Karpas-422 (cell line): ENCODE measurements around the gene TNNT3. TPM values are rescaled to one million over a fixed set of nuclear protein-coding genes. Genes with fewer than 3 reads are reported as not detected.
"Not testable (repeated sequence)": the region's sequence is repeated elsewhere in the genome, so short reads cannot be mapped to it uniquely, and the experiment has no call there.

Experiments used
- DNase-seq: peaks from one replicate; pipeline ENCODE4 v3.0.0-alpha.2; 2015
- H2AFZ ChIP-seq: fragments of 200-600 bp; sonication (generic); 2 replicates; pipeline ENCODE4 v1.6.1; 2014; ENCODE audit warnings: antibody characterized with exemption, low read length, mixed read lengths
- H3K27ac ChIP-seq: fragments of 200-600 bp; sonication (generic); 2 replicates; pipeline ENCODE4 v1.5.1; 2014; ENCODE audit warnings: mild to moderate bottlenecking, low read length, moderate library complexity
- H3K27me3 ChIP-seq: fragments of 200-600 bp; sonication (generic); 2 replicates; pipeline ENCODE4 v1.6.1; 2014; ENCODE audit warnings: low read length, mixed read lengths
- H3K36me3 ChIP-seq: fragments of 200-600 bp; sonication (generic); 2 replicates; pipeline ENCODE4 v1.6.1; 2014; ENCODE audit warnings: low read length, mixed read lengths; ENCODE audit not compliant: insufficient read depth
- H3K4me1 ChIP-seq: fragments of 200-600 bp; sonication (generic); 2 replicates; pipeline ENCODE4 v1.6.1; 2014; ENCODE audit warnings: mild to moderate bottlenecking, low read length, mixed read lengths
- H3K4me2 ChIP-seq: fragments of 200-600 bp; sonication (generic); 2 replicates; pipeline ENCODE4 v1.6.1; 2014; ENCODE audit warnings: low read length, low read depth, mild to moderate bottlenecking; ENCODE audit not compliant: poor library complexity, severe bottlenecking
- H3K4me3 ChIP-seq: fragments of 200-600 bp; sonication (generic); 2 replicates; pipeline ENCODE4 v1.5.1; 2014; ENCODE audit warnings: mild to moderate bottlenecking, antibody characterized with exemption, low read length, mixed read lengths
- H3K79me2 ChIP-seq: fragments of 200-600 bp; sonication (generic); 2 replicates; pipeline ENCODE4 v1.6.1; 2014; ENCODE audit warnings: mild to moderate bottlenecking, low read length, mixed read lengths
- H3K9ac ChIP-seq: fragments of 200-600 bp; sonication (generic); 2 replicates; pipeline ENCODE4 v1.6.0; 2014; ENCODE audit warnings: low read length
- H3K9me2 ChIP-seq: fragments of 200-600 bp; sonication (generic), shearing (Covaris generic); replicated peaks from 2 replicates; pipeline ENCODE4 v1.6.0; 2014; ENCODE audit warnings: mild to moderate bottlenecking, low read length, moderate library complexity; ENCODE audit not compliant: insufficient read depth
- H3K9me3 ChIP-seq: fragments of 300-700, 200-600 bp; sonication (generic); 2 replicates; pipeline ENCODE4 v1.6.1; 2014; ENCODE audit warnings: low read length, mixed read lengths
- H4K20me1 ChIP-seq: fragments of 200-600 bp; sonication (generic); 2 replicates; pipeline ENCODE4 v1.6.1; 2014; ENCODE audit warnings: mild to moderate bottlenecking, antibody characterized with exemption, low read length, low read depth; ENCODE audit not compliant: insufficient read depth
- total RNA-seq: library from RNA; depleted of rRNA; stranded (reverse); fragments of >200 nt; shearing (Covaris generic); gene quantifications from 2 replicates; pipeline ENCODE4 v1.2.3, GENCODE V29; 2014; ENCODE audit warnings: low replicate concordance; rRNA removed

TNNT3 gene
- total RNA-seq: 0.25 TPM in 1 of 2 replicates, not detected in the other

DNA sequence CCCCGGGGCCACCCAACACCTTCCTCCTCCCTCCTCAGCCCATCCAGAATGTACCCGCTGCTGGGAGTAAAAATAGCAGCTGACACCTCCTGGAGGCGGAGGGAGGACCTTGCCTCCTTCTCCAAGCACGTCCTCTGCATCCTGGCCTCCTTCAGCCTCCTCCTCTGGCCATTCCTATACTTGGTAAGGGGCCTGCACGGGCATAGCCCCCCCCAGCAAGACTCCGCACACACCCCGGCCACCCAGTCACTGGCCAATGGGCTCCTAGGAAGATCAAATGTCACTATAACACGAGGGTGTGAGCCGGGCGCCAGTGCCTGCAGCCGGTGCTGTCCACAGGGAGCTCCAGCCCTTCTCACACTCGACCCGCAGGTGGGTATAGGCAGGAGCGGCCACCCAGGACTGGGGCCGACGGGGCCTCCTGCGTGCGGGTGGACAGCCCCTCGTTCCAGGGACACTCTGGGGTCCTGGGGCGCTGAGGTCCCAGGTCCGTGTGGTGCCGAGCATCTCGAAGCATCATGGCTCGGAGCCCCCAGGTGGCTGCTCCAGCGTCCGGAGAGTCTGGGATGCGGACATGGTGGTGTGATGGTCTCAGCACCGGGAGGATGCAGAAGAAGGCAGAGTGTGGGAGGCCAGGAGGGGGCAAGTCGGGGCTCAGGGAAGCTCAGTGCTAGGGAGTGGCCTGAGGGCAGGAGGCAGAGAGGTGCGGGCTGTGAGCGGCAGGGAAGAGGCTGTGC is at the start of gene TNNT3:
Gene TNNT3, plus strand, starts transcription at position 313 of the 737 bp plus-strand sequence. CDS start 3,172 bp downstream, outside the sequence.
- H3K9me3 ChIP-seq: no peaks in the 10 kb centered on the region
- H3K4me1 ChIP-seq: no peaks in the 10 kb centered on the region
- H3K9ac ChIP-seq: no peak within 1 kb of the TSS
- H4K20me1 ChIP-seq: no peaks in the 10 kb centered on the region
- H3K4me3 ChIP-seq: no peak within 1 kb of the TSS
- H3K79me2 ChIP-seq: no peaks in the 10 kb centered on the region
- H3K9me2 ChIP-seq: no peaks in the 10 kb centered on the region
- no peaks in the 10 kb centered on the region for H3K27me3 ChIP-seq
- H3K27ac ChIP-seq: no peak within 1 kb of the TSS
- no peaks in the 10 kb centered on the region for H3K36me3 ChIP-seq
- DNase-seq: no peak
- no peak within 1 kb of the TSS for H2AFZ ChIP-seq
- no peak within 1 kb of the TSS for H3K4me2 ChIP-seq

- Histone ChIP-seq H3K9me2 (no peaks in the 10 kb centered on the region), H3K4me1 (peaks cover 13% of the 10 kb centered on the region), H4K20me1 (peaks cover 52% of the 10 kb centered on the region; the same call in 1 of the 2 replicates), H3K27ac (no peak overlapping the region), H3K36me3 (no peaks in the 10 kb centered on the region), H3K4me2 (no peak overlapping the region), H3K9ac (no peak overlapping the region), H3K27me3 (no peaks in the 10 kb centered on the region), H2AFZ (no peak overlapping the region), H3K4me3 (no peak overlapping the region), H3K9me3 (no peaks in the 10 kb centered on the region), H3K79me2 (no peaks in the 10 kb centered on the region)
- DNase-seq: no peak
Measured at GRCh38 chr11:1870326-1870696, 49.2 kb upstream of the TNNT3 start.

GRCh38 chr11:1870721-1871466 is 48.6 kb upstream of the TNNT3 start:
- H3K4me3 ChIP-seq: no peak overlapping the region
- no peaks in the 10 kb centered on the region for H3K79me2 ChIP-seq
- H3K36me3 ChIP-seq: no peaks in the 10 kb centered on the region
- no peaks in the 10 kb centered on the region for H3K27me3 ChIP-seq
- no peaks in the 10 kb centered on the region for H3K9me2 ChIP-seq
- H3K4me1 ChIP-seq: peaks cover 13% of the 10 kb centered on the region
- no peaks in the 10 kb centered on the region for H3K9me3 ChIP-seq
- H4K20me1 ChIP-seq: peaks cover 52% of the 10 kb centered on the region; the same call in 1 of the 2 replicates
- no peak overlapping the region for H3K27ac ChIP-seq
- H3K4me2 ChIP-seq: no peak overlapping the region
- H2AFZ ChIP-seq: no peak overlapping the region
- H3K9ac ChIP-seq: no peak overlapping the region
- DNase-seq: no peak

DNA sequence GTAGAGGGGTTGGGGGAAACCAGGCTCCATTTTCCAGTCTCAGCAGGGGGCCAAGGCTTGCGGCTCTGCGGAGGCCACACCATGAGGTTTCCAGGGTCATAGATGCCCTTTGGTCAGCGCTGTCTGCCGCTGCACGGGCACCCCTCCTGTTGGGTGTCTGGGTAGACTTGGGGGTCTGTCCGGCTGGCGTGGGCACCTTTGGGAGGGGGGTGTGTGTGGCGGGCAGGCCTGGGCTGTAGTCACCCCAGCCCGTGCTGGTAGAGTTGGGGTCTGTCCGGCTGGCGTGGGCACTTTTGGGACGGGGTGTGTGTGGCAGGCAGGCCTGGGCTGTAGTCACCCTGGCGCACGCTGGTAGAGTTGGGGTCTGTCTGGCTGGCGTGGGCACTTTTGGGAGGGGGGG is 48.0 kb upstream of the TNNT3 start:
- no peak overlapping the region for H2AFZ ChIP-seq
- H3K4me3 ChIP-seq: no peak overlapping the region
- DNase-seq: no peak
- no peak overlapping the region for H3K9ac ChIP-seq
- H3K27ac ChIP-seq: no peak overlapping the region
- H3K36me3 ChIP-seq: no peaks in the 10 kb centered on the region
- H3K27me3 ChIP-seq: no peaks in the 10 kb centered on the region
- no peaks in the 10 kb centered on the region for H3K79me2 ChIP-seq
- H3K4me2 ChIP-seq: no peak overlapping the region
- no peaks in the 10 kb centered on the region for H3K9me3 ChIP-seq
- H3K9me2 ChIP-seq: no peaks in the 10 kb centered on the region
- peaks cover 49% of the 10 kb centered on the region; the same call in 1 of the 2 replicates for H4K20me1 ChIP-seq
- peaks cover 13% of the 10 kb centered on the region for H3K4me1 ChIP-seq

- no peaks in the 10 kb centered on the region for H3K36me3 ChIP-seq
- H4K20me1 ChIP-seq: peaks cover 43% of the 10 kb centered on the region; the same call in 1 of the 2 replicates
- no peaks in the 10 kb centered on the region for H3K9me3 ChIP-seq
- H2AFZ ChIP-seq: no peak overlapping the region
- H3K27ac ChIP-seq: no peak overlapping the region
- H3K4me3 ChIP-seq: no peak overlapping the region
- peaks cover 13% of the 10 kb centered on the region for H3K4me1 ChIP-seq
- no peak for DNase-seq
- H3K27me3 ChIP-seq: no peaks in the 10 kb centered on the region
- H3K4me2 ChIP-seq: no peak overlapping the region
- H3K79me2 ChIP-seq: no peaks in the 10 kb centered on the region
- H3K9me2 ChIP-seq: no peaks in the 10 kb centered on the region
- no peak overlapping the region for H3K9ac ChIP-seq
Measured at GRCh38 chr11:1872267-1872985, 47.1 kb upstream of the TNNT3 start.

GRCh38 chr11:1873048-1873812 is 46.3 kb upstream of the TNNT3 start:
- Histone ChIP-seq H4K20me1 (peaks cover 40% of the 10 kb centered on the region; the same call in 1 of the 2 replicates), H3K4me1 (peaks cover 9% of the 10 kb centered on the region), H3K27ac (no peak overlapping the region), H3K9me2 (no peaks in the 10 kb centered on the region), H3K27me3 (no peaks in the 10 kb centered on the region), H3K9ac (no peak overlapping the region), H3K4me2 (no peak overlapping the region), H3K4me3 (no peak overlapping the region), H3K79me2 (no peaks in the 10 kb centered on the region), H3K36me3 (no peaks in the 10 kb centered on the region), H2AFZ (no peak overlapping the region), H3K9me3 (no peaks in the 10 kb centered on the region)
- DNase-seq: no peak

DNA sequence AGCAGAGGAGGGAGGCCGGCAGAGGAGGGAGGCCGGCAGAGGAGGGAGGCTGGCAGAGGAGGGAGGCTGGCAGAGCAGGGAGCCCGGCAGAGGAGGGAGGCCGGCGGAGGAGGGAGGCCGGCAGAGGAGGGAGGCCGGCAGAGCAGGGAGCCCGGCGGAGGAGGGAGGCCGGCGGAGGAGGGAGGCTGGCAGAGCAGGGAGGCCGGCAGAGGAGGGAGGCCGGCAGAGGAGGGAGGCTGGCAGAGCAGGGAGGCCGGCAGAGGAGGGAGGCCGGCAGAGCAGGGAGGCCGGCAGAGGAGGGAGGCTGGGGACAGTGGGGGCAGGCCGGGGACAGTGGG is 45.7 kb upstream of the TNNT3 start:
- peaks cover 40% of the 10 kb centered on the region; the same call in 1 of the 2 replicates for H4K20me1 ChIP-seq
- not testable (repeated sequence) for DNase-seq, H3K9me3 ChIP-seq, H3K36me3 ChIP-seq, H3K9me2 ChIP-seq, H3K4me1 ChIP-seq, H3K27ac ChIP-seq, H3K9ac ChIP-seq, H2AFZ ChIP-seq, H3K27me3 ChIP-seq, H3K79me2 ChIP-seq, H3K4me2 ChIP-seq, H3K4me3 ChIP-seq
